ENCODE results near the gene PLCB1. TPM values are rescaled to one million over a fixed set of nuclear protein-coding genes. Genes with fewer than 3 reads are reported as not detected.

Gene PLCB1
- total RNA-seq, 1 donor from 2014 or later: 7.3 TPM

DNA sequence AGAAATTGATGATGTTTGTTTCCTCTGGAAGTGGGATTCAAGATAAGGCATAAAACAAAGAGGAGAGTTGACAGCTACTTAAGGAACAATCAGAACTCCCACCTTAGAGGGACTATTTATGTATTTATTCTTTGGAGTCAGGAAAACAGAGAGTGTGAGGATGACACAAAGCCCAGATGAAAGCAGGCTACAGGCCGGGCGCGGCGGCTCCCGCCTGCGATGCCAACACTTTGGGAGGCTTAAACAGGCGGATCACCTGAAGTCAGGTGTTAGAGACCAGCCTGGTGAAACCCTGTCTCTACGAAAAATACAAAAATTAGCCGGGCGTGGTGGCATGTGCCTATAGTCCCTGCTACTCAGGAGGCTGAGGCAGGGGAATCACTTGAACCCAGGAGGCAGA lies 543.8 kb downstream of the PLCB1 start:
- no peak for DNase-seq (ENCODE audit: low spot score)
- intact Hi-C loops (cut with DNase I): no loop called here

- DNase-seq (ENCODE audit: low spot score): no peak
- intact Hi-C loops (cut with DNase I): no loop called here
Measured at GRCh38 chr20:8678098-8678776, 546.2 kb downstream of the PLCB1 start.

GRCh38 chr20:8689337-8689736 lies 557.3 kb downstream of the PLCB1 start:
- no peak for DNase-seq (ENCODE audit: low spot score)
- intact Hi-C loops (cut with DNase I): no loop called here

GRCh38 chr20:8690074-8690473 lies 558.0 kb downstream of the PLCB1 start:
- intact Hi-C loops (cut with DNase I): no loop called here
- DNase-seq (ENCODE audit: low spot score): no peak

DNA sequence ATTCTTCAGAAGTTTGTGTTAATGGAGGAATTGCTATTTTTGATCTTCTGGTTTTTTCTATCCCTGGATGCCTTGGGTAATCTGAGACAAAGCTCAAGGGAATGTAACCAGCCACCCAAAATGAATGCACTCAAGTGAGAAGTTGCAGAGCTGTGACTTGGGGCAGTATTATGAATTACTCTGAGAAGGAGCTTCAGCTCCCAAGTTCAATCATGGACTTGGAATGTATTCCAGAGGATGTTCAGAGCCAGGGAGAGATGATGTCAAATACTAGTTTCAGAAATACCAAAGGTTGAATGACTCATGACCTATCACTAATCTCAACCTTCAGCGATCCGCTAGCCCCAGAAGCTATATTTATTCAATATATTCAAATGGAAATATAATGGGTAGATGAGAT lies 561.6 kb downstream of the PLCB1 start:
- intact Hi-C loops (cut with DNase I): no loop called here
- no peak for DNase-seq (ENCODE audit: low spot score)

DNA sequence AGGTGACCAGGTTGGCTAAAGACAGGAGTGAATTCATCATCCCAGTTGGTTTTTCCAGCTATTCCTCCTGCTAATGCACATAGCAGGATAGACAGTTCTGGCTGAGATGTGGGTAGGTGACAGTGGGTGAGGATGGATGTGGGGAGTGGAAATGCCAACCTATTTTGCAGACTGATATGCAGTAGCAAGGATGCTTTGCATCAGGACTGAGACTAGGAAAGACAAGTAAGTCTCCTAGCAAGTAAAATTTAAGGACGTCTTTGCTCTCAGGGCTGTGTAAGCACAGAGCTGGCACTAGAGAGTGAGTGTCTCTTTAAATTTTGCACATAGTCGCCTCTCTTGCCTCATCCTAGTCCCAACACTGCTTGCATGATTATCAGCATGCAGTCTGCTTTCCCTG lies 568.7 kb downstream of the PLCB1 start:
- intact Hi-C loops (cut with DNase I): no loop called here
- no peak for DNase-seq (ENCODE audit: low spot score)

- intact Hi-C loops (cut with DNase I): no loop called here
- DNase-seq (ENCODE audit: low spot score): no peak
Measured at GRCh38 chr20:8706961-8707700, 575.1 kb downstream of the PLCB1 start.

DNA sequence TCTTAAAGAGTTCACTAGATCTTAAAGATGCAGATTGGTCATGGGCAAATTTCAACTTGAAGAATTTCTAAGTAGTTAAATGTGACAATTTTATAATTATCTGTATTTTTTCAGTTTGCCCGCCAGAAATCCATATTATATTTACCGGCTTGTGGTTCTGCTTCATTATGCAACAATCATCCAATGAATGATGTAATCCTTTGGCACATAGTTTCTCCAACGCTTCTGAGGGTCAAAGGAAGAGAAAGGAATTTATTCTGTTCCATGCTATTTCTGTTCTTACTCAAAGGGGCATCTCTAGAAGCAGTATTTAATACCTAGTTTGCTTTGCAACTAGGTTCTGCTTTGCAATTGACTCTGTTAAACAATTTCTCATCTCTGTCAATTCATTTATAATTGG lies 577.6 kb downstream of the PLCB1 start:
- intact Hi-C loops (cut with DNase I): loop anchor here (10.0 kb wide), 1 partner anchor 185 kb away; no protein-coding TSS in a partner anchor
- DNase-seq (ENCODE audit: low spot score): no peak

DNA sequence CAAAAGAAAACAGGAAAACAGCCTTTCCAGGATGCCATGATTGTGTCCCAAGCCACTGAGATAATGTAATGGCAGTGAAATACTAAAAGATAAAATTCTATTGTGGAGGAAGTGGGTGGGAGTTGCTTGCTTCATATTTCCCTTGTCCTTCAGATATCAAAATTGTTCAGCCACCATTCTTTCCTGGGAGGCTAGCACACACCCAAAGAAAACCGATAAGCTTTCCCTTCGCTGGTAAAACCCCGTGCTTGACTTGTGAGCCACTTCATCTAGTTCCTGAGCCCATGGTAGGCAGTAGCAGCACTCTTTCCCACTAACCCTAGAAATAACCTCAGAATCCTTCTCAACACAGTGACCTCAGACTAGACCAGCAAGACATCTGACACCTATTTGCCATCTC lies 579.4 kb downstream of the PLCB1 start:
- intact Hi-C loops (cut with DNase I): loop anchor here (10.0 kb wide), 1 partner anchor 187 kb away; no protein-coding TSS in a partner anchor

GRCh38 chr20:8714206-8714605 lies 582.1 kb downstream of the PLCB1 start:
- intact Hi-C loops (cut with DNase I): loop anchor here (10.0 kb wide), 1 partner anchor 189 kb away; no protein-coding TSS in a partner anchor
- no peak for DNase-seq (ENCODE audit: low spot score)

More for the DNA sequence above, 579.4 kb downstream of the PLCB1 start:
- no peak for DNase-seq (ENCODE audit: low spot score)

DNA sequence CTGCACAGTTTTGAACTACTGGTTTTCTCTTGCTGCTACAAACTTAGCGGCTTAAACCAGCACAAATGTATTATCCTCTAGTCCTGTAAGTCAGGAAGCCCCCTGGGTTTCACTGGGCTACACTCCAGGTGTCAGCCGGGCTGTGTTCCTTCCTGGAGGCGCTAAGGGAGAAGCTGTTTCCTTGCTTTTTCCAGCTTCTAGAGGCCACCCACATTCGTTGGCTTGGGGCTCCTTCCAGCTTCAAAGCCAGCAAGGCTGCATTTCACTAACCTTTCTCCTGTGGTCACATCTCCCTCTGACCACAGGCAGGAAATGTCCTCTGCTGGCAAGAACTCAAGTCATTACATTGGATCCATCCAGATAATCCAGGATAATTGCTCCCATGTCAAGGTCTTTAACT lies 586.2 kb downstream of the PLCB1 start:
- no peak for DNase-seq (ENCODE audit: low spot score)
- intact Hi-C loops (cut with DNase I): loop anchor here (10.0 kb wide), 1 partner anchor 193 kb away; no protein-coding TSS in a partner anchor

DNA sequence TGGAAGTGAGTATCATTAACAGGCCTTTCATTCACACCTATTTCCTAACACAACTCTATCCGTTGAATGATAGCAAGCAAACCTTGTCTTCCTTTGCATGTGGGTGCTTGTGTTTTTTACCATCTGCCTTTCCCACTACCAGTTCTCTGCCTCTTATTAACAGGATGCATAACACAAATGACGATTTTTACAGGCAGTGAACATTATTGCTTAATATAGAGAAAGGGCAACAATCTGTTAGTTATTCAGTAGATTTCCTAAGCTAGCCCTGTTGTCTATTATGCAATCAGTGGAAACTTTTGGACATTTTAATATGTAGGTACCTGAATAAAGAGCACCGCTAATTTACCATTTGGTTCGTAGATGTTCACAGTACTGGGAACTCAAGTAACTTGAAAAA lies 588.0 kb downstream of the PLCB1 start:
- no peak for DNase-seq (ENCODE audit: low spot score)
- intact Hi-C loops (cut with DNase I): loop anchor here (2.0 to 5.0 kb wide), 2 partner anchors 587 to 783 kb away; partner anchors contain the start of gene PLCB1

DNA sequence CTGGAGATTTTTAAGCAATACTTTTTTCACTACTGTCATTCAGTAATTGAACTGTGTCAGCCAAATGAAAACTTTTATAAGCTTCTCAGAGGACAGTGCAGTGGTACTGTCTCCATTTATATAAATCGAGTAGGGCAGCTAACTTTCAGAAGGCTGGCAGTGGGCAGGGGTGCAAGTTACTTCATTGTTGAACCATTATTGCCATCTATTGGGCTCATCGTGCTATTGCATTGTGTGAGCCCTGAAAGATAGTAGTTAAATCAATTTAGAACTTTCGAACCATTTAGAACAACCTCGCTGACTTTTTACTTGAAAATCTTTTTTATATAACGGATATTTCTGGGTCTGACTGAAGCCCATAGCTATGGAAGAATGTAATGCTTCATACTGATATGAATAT lies 589.0 kb downstream of the PLCB1 start:
- no peak for DNase-seq (ENCODE audit: low spot score)
- intact Hi-C loops (cut with DNase I): loop anchor here (2.0 to 5.0 kb wide), 2 partner anchors 588 to 784 kb away; partner anchors contain the start of gene PLCB1

DNA sequence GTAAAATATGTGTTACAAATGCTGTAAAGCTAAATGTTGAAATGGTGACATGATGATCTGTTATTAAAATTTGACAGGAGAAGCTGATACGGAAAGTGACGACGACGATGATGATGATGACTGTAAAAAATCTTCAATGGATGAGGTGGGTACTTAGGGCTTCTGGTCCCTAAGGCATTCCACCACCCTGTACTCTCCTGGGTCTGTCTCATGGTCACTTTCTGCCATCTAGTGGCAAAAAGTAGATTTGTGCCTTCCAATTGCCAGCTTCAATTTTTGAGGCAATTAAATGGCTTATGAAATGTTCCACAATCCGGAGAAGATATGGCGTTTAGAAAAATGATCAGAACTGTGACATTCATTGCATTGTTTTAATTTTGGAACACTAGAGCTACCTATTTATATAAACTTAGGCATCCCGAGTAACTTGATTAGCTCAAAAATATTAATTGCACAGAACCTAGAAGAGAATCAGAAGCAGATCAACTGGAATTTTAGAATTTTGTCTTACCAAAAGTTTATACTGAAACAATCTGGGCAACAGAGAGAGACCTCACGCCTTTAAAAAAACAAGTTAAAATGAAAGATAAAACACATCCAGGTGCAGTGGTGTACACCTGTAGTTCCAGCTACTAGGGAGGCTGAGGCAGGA lies 590.3 kb downstream of the PLCB1 start:
- DNase-seq (ENCODE audit: low spot score): no peak

DNA sequence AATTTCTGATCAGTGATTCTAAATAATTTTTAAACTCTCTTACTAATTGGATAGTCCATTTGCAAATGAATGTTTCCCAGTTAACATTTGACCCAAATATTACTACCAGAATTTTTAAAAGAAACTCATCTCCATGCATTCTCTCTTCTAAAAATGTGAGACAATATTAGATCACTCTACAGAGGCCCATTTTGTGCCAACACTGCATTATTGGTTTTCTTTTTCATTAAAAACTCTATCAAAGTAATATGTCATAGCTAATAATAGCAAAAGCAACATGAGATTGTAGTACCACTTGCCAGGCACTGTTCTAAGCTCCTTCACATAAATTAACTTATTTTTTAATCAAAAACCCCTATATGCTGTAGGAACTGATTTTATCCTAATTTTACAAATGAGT lies 591.2 kb downstream of the PLCB1 start:
- no peak for DNase-seq (ENCODE audit: low spot score)
- intact Hi-C loops (cut with DNase I): loop anchor here (2.0 to 5.0 kb wide), 2 partner anchors 680 to 786 kb away; no protein-coding TSS in a partner anchor

More for the DNA sequence above, 590.3 kb downstream of the PLCB1 start:
- intact Hi-C loops (cut with DNase I): loop anchor here (2.0 to 5.0 kb wide), 2 partner anchors 680 to 785 kb away; no protein-coding TSS in a partner anchor

DNA sequence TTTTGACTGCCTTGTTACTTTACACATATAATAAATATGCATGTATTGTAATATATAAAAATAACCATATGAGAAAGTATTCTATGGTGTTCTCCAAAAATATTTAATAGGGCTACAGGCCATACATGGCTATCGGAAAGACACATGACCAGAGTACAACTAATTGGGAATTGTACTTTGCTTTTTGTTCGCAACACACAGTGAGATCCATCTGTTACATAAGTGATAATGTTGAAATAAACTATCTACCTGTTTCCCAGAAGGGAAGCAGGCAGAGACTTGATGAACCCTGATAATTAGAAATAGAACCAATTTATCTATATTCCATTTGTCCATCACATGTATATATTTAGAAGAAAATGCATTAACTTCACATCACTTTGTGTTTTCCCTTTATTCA lies 592.8 kb downstream of the PLCB1 start:
- intact Hi-C loops (cut with DNase I): loop anchor here (5.0 kb wide), 1 partner anchor 788 kb away; no protein-coding TSS in a partner anchor
- DNase-seq (ENCODE audit: low spot score): no peak

DNA sequence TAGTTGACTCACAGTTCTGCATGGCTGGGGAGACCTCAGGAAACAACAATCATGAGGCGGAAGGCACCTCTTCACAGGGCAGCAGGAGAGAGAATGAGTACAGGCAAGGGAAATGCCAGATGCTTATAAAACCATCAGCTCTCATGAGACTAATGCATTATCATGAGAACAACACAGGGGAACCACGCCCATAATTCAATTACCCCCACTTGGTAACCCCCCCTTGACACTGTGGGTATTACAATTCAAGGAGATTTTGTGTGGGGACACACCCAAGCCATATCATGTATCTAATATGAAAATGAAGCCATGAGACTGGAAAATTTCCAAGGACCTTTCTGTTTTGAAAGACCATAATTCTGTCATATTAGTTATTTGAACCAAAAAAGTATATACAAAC lies 594.4 kb downstream of the PLCB1 start:
- DNase-seq (ENCODE audit: low spot score): no peak
- intact Hi-C loops (cut with DNase I): no loop called here

GRCh38 chr20:8735014-8735413 lies 602.9 kb downstream of the PLCB1 start:
- intact Hi-C loops (cut with DNase I): no loop called here
- DNase-seq (ENCODE audit: low spot score): no peak

- DNase-seq (ENCODE audit: low spot score): no peak
- intact Hi-C loops (cut with DNase I): no loop called here
Measured at GRCh38 chr20:8735674-8736073, 603.6 kb downstream of the PLCB1 start.

DNA sequence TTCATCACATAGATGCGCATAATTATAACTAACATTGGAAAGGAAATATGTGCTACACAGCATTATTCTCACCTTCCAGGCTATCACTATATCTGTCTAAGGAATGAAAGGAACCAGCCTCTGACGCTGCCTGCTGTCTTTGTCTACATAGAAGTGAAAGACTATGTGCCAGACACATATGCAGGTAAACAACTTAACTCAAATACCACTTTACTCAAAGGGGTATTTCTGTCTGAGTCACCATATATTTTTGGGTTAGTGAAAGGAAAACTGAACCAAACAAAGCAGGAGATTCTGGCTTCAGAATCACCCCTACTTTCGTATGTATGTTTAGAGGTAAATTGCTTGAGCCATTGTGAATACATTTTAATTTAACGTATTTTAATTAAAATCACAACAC lies 608.2 kb downstream of the PLCB1 start:
- no peak for DNase-seq (ENCODE audit: low spot score)
- intact Hi-C loops (cut with DNase I): no loop called here

All from cardiac septum (tissue), 1 donor.